Pons (tissue), 1 donor: ENCODE results near the gene GPR63.

ENCODE experiments used
- DNase-seq: peaks from one replicate; pipeline ENCODE4 v3.0.0-alpha.2; 2016; ENCODE audit warnings: low spot score

Gene GPR63

GRCh38 chr6:96755096-96755495 is 82.2 kb downstream of the GPR63 start:
- no peak for DNase-seq

DNA sequence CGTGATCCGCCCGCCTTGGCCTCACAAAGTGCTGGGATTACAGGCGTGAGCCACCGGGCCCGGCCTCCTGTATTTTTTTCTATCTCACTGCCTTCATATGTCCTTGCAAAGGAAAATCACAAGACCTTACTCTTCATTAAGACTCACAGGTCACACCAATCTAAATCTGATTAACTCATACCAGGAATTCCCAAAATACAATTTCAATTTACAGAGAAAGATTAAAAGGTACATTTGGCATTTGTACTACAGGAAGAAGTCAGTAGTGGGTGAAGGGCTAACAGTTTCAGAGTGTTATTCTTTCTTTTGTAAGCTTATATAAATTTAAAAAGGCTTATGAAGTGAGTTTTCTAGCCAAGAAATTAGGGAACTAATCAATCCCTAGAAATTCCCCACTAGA is 87.4 kb downstream of the GPR63 start:
- no peak for DNase-seq
